HG03432 (cell line): ENCODE measurements around the gene GRK1.

Experiments used
- ATAC-seq: cut with Tn5 transposase; IDR thresholded peaks from one replicate; pipeline ENCODE4 v1.9.1; 2021; ENCODE audit warnings: mild to moderate bottlenecking, moderate library complexity; ENCODE audit not compliant: unreplicated experiment

GRK1 gene

GRCh38 chr13:113649212-113649611, 17.8 kb upstream of the GRK1 start:
- ATAC-seq, result no peak

DNA sequence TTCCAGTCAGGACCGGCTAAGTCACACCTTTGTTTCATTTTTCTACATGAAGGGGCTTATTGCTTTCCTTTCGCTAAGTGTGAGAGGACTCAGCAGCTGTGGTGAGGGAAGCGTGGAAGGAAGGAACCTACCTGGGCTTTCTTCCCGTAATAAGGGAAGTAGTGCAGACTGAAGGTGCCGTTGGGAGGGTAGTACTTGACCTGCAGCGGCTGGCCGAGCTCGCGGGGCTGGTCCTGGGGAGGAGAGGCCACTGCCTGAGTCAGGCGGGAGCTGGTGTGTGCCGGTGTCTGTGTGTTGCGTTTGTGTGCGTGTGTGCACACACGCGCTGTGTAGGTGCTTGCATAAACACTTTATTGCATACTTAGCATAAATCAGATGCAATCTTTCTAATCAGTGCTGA, 16.7 kb upstream of the GRK1 start:
- ATAC-seq, result no peak

DNA sequence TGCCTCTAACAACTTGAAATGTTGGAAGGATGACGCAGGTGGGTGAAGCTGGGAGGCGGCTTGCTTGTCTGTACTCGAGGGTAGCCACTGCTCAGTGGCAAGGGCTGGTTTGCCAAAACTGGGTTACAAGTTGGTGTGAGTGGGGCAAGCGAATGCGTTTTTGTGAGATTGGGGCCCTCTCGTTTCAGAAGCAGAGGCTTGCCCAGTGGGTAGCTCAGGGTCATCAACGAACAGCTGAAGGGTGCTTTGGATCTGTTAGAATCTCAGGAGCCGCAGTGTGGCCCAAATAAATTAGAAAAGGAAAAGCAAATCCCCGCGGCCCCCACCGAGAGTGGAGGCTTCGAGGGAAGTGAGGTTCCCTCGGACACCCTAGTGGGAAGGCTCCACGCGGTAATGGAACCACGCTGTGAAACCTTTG, 16.3 kb upstream of the GRK1 start:
- no peak for ATAC-seq

DNA sequence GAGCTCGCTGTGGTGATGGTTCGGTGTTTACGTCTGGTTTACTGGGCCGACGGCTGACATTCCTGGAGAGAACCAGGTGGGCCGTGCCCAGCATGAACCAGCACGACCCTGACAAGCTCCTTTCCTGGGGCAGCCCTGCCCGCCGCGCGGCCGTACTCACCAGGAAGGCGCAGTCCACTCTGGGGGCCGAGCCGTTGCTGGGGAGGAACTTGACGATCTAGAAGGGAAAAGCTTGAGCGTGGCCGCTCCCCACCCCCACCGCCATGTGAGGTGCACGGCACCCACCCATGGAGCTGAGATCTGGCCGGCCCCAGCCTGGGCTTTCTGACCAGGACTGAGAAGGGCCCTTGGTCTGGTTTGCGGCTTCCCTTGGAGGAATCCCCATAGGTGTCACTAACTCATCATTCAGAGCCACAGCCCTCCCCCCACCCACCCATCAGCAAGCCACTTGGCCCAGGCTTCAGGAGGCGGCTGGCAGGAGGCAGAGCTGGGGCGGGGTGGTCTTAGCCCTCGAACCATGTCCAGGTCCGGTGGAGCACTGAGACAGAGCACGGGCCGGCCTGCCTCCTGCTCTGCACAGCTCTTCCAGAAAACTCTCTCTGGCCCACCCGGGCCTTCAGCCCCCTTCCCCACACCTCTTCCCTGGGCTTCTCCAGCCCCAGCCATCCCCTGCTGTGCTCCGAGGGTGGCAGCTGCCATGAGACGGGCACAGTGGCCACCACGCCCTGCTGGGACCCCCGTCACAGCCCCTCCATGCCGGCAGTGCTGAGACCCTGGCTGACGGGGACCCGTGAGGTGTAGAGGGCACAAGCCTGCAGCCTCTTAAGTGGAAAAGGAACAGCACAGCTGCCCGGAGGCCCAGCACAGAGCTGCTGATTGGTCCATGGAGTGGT, 15.3 kb upstream of the GRK1 start:
- no peak for ATAC-seq

GRCh38 chr13:113652404-113653263, 14.4 kb upstream of the GRK1 start:
- no peak for ATAC-seq

DNA sequence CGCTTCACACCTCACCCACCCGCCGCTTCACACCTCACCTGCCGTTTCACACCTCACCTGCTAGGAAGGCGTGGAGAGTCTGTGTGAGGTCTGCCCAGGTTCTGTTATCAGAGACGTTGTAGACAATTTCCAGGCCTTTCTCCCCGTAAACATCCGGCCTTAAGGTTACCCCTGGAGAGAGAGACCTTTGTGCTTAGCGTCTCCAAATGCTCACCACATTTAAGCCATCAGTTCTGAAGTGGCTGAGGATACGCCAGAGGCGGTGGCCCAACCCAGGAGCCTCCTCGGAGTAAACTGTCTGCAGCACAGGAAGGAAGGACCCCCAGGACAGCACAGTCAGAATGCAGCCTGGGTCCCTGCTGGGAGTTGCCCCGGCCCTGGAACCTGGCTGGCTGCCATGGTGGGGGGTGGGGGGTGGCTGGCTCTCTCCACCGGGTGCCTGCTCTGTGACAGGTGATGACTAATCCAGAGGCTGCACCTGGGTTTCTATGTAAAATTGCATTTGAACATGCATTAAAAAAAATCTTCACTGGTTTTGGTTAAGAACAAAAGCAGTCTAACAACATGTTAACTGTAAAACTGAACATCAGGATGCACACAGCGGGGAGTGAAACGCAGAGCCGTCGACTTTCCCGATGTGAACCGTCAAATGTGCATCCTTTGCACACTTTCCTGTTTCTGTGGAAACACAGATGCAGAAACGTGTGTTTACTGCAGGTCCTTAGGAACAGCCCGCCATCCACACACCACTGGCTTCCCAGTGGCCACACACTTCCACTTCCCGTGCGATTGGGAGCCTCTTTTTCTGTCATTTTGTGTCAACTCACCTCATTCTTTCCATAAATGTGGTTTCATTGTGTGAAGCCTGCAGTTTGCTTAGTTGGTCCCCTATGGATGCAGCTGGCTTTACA, 13.5 kb upstream of the GRK1 start:
- no peak for ATAC-seq

DNA sequence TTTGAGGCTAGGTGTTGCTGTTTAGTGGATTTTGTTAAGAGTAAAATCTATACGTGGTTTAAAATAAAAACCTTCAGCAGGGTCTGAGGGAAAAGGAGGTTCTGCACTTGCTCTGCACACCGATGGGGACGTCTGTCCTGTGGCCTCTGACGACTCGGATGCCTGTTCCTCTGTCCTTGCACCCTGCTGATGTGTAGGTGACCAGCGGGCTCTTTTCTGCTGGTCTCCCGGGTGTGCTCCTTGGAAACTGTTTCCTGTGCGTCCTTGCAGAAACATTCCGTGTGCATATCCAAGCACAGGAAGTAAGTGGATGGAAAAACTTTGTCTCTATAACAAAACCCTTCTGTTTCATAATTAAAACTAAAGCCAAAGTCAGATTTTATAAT, 12.9 kb upstream of the GRK1 start:
- ATAC-seq, result no peak

DNA sequence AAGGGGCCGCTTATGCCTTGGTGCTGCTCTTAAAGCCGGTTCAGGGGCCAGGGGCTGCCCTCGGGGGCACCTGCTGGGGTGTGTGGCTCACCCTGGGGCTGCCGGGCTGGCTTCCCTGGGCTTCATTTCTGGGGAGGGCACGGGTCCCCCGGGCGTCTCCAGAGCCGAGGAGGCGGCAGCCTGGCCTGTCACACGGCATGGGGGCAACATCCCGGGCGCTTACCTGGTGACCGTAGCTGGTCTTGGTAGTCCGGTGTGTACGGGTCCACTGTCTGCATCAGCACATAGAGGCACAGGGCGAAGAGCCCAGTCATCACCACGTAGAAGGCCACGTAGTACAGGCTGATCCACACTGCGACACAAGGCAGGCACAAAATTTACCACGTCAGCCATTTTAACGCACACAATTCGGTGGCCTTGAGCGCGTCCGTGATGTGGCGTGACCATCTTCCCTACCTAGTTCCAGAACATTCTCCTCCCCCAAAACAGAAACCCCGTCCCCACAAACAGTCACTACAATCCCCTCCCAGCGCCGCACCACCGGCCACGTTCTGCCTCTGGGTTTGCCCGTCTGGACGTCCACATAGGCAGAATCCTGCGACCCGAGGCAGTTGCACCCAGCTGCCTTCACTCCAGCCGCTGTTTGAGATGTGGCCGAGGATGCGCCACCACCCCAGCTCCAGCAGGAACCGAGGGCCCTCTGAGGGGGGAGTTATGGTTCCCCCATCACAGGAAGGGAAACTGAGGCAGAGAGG, 12.3 kb upstream of the GRK1 start:
- no peak for ATAC-seq

- no peak for ATAC-seq
These were observed 11.5 kb upstream of the GRK1 start for GRCh38 chr13:113655346-113656002.

GRCh38 chr13:113656003-113656588, 10.9 kb upstream of the GRK1 start:
- ATAC-seq, result no peak

DNA sequence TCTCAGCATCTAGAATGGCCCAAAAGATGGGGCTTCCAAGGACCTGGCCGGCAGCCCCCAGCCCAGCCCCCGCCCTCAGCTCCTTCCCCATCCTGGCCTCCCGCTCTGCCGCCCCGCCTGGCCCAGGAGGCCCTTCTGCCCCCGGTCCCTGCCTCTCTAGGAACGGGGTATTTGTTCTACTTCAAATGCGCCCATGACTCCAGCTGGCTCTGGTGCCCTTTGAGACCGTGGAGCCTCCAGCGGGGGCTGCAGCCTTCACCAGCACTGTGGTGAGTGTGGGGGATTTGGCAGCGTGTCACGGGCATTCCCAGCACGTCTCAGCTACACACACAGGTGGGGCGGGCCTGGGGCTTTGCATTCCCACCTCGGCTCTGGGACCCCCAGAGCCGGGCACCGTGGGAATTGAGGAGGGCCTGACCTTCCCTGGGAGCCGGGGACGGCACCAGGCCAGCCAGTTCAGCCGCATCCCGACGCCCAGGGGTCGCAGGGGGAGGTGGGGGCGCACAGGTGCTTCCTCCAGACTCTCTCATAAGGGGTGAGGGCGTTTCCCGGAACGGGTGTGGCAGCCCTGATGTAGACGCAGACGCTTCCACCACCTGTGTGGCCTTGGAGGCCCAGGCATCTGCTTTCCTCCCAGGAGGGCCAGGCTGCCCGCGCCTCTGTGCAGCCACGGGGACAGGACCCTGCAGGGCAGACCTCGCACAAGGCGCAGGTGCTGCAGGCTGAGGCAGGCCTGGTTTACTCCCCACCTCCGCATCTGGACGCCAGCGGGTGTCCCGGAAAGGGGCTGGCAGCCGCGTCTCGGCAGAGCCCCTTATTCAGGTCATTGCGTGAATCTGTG, 10.0 kb upstream of the GRK1 start:
- no peak for ATAC-seq

DNA sequence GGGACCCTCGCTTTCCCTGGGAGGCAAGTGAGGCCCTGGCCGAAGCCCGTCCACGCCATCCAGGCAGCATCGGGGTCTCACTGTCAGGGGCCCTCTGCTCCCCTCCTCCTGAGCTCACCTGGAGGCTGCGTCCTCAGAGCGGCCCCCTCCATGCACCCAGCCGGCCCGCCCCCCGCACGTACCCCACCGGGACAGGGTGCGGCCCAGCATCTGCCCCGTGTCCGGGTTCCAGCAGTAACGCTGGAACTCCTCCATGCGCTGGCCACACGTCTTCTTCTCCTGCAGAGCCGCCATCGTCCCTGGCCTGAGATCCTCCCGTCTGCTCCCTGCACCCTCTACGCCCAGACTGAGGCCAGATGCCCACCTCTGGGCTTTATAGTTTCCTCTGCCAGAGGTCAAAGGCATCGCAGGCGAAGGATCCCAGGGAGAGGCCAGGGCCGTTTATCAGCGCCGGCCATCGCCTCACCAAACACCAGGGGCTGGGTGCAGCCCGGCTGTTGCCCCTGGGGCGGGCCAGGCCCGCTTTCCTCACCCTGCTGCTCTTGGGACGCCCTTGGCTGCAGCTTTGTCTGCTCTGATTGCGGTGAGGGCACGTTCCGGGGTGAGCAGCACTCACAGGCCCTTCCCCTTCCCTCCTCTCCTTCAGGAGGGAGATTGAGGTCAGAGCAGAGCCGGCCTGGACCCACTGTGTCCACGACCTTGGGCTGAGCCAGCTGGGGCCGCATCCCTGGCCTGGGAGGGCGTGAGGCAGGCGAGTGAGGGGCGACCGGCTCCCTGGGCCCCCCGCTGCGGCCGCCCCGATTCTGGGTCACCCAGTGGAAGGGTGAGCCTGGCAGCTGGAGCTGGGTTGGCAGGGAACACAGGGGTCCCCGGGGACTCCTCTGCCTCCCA, 8.9 kb upstream of the GRK1 start, which contains the start of gene ATP4B:
ATP4B (minus strand) TSS at position 348 of the 891 bp plus-strand sequence; CDS start at position 294, 54 bp downstream.
- ATAC-seq, result no peak

GRCh38 chr13:113658836-113659235, 8.2 kb upstream of the GRK1 start:
- no peak for ATAC-seq

- ATAC-seq, result no peak
These were observed 7.7 kb upstream of the GRK1 start for GRCh38 chr13:113659337-113659736.

DNA sequence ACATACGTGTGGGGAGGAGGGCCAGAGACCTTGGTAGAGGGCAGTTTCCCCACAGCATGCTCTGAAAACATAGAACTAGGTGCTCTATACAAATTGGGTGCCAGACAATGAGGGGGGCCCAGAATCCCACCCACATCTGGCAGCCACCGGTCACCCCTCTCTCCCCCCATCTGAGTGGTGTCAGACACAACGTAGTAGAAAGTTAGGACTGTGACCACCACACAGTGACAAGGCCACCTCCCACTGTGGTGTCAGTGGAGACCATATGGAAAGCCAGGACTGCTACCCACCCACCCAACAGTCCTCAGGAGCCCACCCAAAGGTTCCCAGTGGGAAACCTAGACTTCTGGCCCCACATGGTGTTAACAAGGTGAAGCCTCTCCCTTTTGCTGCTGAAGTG, 7.0 kb upstream of the GRK1 start:
- no peak for ATAC-seq

DNA sequence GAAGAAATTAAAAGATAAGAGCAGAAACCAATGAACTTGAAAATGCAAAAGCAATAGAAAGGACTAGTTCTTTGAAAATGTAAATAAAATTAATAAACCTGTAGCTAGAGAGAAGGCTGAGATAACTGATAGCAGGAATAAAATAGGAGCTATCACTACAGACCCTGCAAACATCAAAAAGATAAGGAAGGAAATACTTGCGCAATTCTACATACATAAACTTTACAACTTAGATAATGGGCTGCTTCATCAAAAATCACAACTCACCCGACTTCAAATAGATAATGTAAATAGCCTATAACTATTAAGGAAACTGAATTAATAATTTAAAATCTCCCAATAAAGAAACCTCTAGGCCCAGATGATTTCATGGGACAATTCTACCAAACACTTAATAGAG, 5.5 kb upstream of the GRK1 start:
- ATAC-seq, result no peak

DNA sequence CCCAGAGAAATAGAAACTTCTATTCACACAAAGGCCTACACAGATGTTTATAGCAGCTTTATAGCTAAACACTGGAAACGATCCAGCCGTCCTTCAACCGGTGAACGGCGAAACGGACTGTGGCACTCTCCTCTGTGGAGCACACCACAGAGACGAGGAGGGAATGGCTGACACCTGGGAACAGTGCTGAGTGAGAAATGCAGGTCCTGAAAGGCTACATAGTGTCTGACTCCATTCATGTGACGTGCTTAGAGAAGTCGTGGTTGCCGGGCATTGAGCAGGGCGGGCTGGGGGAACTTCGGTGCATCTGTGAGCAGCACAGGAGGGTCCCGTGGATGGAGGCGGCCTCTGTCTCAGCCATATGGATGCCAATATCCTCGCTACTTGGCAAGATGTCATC, 3.1 kb upstream of the GRK1 start:
- ATAC-seq, result no peak
